Dermis blood vessel endothelial cell (primary cell): ENCODE data around the gene ASNSD1. TPM values are rescaled to one million over a fixed set of nuclear protein-coding genes. Genes with fewer than 3 reads are reported as not detected.

Experiments
- DNase-seq: peaks from one replicate; pipeline ENCODE4 v3.0.0; 2010
- total RNA-seq: library from RNA; depleted of rRNA; stranded (reverse); fragments of >200 nt; gene quantifications from 2 replicates; pipeline ENCODE4 v1.2.3, GENCODE V29; 2014

The ASNSD1 gene
- total RNA-seq, result 73.2 and 75.4 TPM in 2 replicates

DNA sequence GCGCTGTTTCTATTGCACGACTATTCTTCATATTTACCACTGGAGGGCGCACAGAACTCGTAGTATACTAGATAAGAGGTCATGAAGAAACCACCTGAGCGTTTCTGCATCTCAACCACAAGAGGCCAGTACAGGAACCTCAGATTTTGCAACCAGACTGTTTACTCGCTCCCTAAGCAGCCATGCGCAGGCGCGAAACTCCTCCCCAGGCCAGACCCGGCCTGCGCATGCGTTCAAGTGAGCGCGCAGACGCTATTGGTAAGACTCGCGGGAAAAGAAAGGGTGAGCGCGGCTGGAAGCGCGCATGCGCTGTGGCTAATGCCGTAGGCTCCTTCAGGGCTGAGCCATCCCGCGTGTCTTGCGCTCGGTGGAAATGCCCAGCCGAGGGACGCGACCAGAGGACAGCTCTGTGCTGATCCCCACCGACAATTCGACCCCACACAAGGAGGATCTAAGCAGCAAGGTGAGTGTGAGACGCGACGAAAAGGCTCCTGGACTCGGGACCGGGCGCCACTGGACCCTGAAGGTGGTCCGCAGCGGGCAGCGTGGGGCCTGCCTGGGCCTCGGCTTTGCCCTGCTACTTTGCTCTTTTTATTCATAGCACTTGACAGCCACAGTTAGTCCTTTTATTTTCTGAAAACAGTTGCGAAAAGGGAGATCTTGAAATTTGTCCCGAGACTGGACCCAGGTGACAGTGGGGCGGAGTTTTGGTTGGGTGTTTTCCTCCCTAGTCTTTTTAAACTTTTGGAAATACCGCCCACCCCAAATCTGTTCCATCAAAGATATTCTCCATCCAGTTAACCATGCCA lies at the start of gene ASNSD1:
Gene ASNSD1, plus strand, starts transcription at position 312 of the 809 bp plus-strand sequence. CDS start 4,674 bp downstream, outside the sequence.
- peak; percentile 99 for DNase-seq

- DNase-seq, result peak; percentile 83
These were observed 48.1 kb upstream of the ASNSD1 start for GRCh38 chr2:189613077-189613636.

GRCh38 chr2:189613650-189614420 lies 47.4 kb upstream of the ASNSD1 start:
- DNase-seq, result peak; percentile 62

DNA sequence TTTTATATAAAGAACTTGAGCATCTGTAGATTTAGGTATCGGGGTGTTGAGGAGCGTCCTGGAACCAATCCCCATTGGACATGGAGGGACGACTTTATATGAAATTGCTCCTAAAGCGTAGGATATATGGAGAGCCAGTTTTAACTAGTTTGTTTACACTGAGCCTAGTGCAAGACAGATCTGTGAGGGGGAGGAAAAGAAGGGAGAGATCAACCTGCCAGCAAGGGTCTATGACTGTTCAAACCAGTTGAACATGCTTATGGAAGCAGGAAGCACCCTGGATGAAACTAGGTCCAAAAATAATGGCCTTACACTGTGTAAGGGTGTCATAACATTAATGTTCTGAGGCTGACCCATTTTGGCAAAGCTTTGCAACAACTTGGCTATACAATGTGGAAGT lies 46.7 kb upstream of the ASNSD1 start:
- no peak for DNase-seq

DNA sequence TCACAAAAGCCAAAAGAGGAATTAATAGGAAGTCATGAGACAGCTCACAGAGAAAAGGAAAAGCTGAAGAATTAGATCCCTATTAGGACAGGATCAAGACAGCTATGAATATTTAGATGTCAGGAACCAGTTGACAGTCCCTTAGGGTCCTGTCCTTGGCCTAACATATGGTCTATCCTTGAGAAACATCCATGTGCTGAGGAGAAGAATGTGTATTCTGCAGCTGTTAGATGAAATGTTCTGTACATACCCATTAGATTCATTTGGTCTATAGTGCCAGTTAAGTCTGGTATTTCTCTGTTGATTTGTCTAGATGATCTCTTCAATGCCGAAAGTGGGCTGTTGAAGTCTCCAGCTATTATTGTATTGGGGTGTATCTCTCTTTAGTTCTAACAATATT lies 43.1 kb upstream of the ASNSD1 start:
- DNase-seq, result no peak

- DNase-seq, result no peak
These were observed 39.5 kb upstream of the ASNSD1 start for GRCh38 chr2:189621781-189622180.

DNA sequence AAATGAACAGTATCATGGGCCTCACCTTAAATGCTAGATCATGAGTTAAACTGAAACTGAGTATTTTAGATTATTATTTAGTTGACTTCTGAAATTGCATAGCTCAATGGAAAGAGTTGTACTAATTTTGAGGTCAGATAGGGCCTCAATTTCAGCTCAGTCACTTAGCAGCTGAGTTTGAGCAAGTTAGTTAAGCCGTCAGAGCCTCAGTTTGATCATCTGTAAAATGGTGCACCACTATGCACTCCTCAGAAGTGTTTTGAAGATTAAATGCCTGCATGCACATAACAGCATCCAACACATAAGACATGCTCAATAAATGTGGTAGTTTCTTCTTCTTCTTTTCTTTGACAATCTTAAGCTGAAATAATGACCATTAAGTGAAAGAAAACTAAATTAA lies 38.2 kb upstream of the ASNSD1 start:
- DNase-seq, result no peak

DNA sequence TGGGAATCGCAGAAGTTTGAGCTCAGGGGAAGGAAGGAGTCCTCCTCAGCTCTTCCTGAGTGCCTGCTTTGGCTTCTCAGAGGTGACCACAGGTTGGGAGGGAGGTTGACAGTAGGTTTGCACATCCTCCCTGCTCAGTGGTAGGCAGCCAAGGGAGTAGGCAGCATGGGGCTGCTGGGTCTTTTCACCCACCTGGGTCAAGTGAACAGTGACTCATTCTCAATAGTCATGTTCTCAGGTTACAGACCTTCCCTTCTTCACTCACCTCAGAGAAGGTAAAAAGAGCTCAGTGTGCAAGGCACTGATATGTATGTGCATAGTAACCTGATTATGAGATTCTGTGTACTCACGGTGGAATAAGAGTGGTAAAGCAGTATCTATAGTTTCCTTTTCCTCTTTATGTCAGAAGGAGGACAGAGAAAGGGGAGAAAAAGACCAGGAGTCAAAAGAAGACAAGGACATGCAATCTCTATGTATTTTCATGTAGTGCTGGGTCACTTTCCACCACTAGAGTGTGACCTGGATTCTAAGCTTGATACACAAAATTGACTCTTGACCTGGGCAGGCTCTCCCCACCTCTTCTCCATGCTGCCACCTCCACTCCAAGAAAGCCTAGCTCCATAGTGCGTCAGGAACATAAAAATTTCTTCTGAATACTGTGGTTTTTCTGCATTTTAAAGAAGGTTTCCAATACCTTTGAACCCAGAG lies 36.5 kb upstream of the ASNSD1 start:
- DNase-seq, result no peak

DNA sequence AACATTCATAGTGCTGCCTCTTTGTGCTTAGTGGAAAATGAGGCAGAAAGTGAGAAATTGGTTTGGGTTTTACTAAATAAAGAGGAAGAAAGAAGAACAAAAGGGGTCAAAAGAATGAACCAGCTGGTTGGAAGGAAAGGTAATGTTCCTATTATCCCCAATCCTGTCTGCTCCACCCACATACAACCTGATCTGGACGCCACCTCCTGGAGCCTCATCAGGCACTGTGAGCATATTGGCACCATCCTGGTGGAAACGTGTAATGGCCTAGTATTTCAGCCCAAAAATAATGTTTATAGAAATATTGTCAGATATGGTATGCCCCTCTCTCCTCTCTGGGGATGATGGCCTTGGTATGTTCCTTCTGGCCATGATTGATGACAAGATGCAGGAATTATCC lies 35.6 kb upstream of the ASNSD1 start:
- DNase-seq, result no peak

GRCh38 chr2:189627789-189628188 lies 33.5 kb upstream of the ASNSD1 start:
- no peak for DNase-seq

GRCh38 chr2:189628817-189629530 lies 32.3 kb upstream of the ASNSD1 start:
- peak; percentile 16 for DNase-seq

DNA sequence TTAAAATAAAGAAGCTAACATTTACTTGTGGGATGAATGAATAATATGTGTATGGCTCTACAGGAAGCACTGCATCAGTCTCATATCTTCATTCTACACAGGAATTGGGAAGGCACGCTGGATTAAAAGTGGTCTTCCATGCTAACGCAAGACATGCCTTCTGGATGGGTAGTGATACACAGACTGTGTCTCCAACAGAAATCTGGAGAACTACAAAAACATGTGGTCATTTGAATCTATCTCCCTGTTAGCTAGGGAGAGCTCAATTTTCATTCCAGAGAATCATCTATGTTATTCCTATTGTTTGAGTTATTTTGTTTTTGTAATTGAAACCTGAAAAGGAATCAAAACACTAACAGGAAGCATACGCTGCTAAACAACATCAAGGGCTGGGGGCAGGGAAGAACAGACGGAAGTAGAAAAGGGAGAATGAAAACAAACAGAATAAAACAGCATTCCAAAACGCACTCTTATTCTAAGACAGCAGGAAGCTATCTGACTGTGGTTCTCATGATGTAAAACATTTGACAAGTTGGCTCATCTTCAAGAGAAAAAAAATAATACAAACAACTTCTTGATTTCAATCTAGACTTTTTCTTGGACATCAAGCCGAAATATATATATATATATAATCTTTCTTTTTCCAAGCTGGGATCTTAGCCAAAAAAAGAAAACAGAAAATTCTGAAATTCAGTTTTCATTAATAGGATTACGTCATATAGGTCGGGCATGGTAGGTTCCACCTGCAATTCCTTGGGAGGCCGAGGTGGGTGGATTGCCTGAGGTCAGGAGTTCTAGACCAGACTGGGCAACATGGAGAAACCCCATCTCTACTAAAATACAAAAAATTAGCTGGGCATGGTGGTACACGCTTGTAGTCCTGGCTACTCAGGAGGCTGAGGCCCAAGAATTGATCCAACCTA lies 31.5 kb upstream of the ASNSD1 start:
- peak; percentile 8 for DNase-seq

GRCh38 chr2:189631849-189632248 lies 29.4 kb upstream of the ASNSD1 start:
- no peak for DNase-seq

DNA sequence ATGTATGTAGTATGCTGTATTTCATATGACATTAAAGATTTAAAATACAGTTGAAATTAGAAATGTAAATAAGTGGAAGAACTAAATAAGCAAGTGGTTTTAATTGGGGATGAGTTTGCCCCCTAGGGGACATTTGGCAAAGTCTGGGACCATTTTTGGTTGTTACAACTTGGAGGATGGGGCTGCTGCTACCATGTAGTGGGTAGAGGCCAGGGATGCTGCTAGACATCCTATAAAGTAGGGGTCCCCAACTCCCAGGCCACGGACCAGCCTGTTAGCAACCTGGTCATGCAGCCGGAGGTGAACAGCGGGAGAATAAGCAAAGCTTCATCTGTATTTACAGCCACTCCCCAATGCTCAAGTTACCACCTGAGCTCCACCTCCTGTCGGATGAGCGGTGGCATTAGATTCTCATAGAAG lies 27.9 kb upstream of the ASNSD1 start:
- peak; percentile 36 for DNase-seq

GRCh38 chr2:189635353-189635752 lies 25.9 kb upstream of the ASNSD1 start:
- no peak for DNase-seq

- no peak for DNase-seq
These were observed 22.8 kb upstream of the ASNSD1 start for GRCh38 chr2:189638301-189639006.

- DNase-seq, result no peak
These were observed 22.2 kb upstream of the ASNSD1 start for GRCh38 chr2:189639007-189639609.

GRCh38 chr2:189641002-189641401 lies 20.3 kb upstream of the ASNSD1 start:
- DNase-seq, result no peak

GRCh38 chr2:189641590-189641989 lies 19.7 kb upstream of the ASNSD1 start:
- DNase-seq, result no peak

- no peak for DNase-seq
These were observed 14.7 kb upstream of the ASNSD1 start for GRCh38 chr2:189646521-189646920.
